Measurements from ENCODE around the gene ANO2.

Gene ANO2

GRCh38 chr12:5945071-5946008 is at the start of gene ANO2:
ANO2 (minus strand) TSS chr12:5945259; CDS start chr12:5945217, 42 bp downstream.
- no peak for DNase-seq

GRCh38 chr12:5989621-5990020 is 44.6 kb upstream of the ANO2 start:
- DNase-seq = no peak

- DNase-seq = peak; percentile 17
Observed at GRCh38 chr12:5988659-5989116, 43.6 kb upstream of the ANO2 start.

GRCh38 chr12:5988088-5988487 is 43.0 kb upstream of the ANO2 start:
- DNase-seq = no peak

- DNase-seq = no peak
Observed at GRCh38 chr12:5987573-5987972, 42.5 kb upstream of the ANO2 start.

GRCh38 chr12:5985471-5985870 is 40.4 kb upstream of the ANO2 start:
- DNase-seq = no peak

GRCh38 chr12:5984873-5985272 is 39.8 kb upstream of the ANO2 start:
- no peak for DNase-seq

- DNase-seq = no peak
Observed at GRCh38 chr12:5982106-5982505, 37.0 kb upstream of the ANO2 start.

- no peak for DNase-seq
Observed at GRCh38 chr12:5977556-5977955, 32.5 kb upstream of the ANO2 start.

- DNase-seq = no peak
Observed at GRCh38 chr12:5976711-5977110, 31.7 kb upstream of the ANO2 start.

- no peak for DNase-seq
Observed at GRCh38 chr12:5976196-5976595, 31.1 kb upstream of the ANO2 start.

GRCh38 chr12:5973461-5974115 is 28.5 kb upstream of the ANO2 start:
- DNase-seq = no peak

- no peak for DNase-seq
Observed at GRCh38 chr12:5972387-5972786, 27.3 kb upstream of the ANO2 start.

GRCh38 chr12:5971194-5971850 is 26.3 kb upstream of the ANO2 start:
- no peak for DNase-seq

GRCh38 chr12:5969974-5970690 is 25.1 kb upstream of the ANO2 start:
- DNase-seq = no peak

- no peak for DNase-seq
Observed at GRCh38 chr12:5969156-5969973, 24.3 kb upstream of the ANO2 start.

- DNase-seq = no peak
Observed at GRCh38 chr12:5967645-5968415, 22.8 kb upstream of the ANO2 start.

GRCh38 chr12:5966486-5967095 is 21.5 kb upstream of the ANO2 start:
- no peak for DNase-seq

GRCh38 chr12:5965950-5966383 is 20.9 kb upstream of the ANO2 start:
- DNase-seq = no peak
